Stimulated activated naive CD4-positive, alpha-beta T cell treated with Interleukin-2 at 50 U/mL for 16 hours (primary cell): ENCODE data around the gene CHMP6.

Experiments used
- DNase-seq: peaks from one replicate; lab custom pipeline; 2025; lab: John Stamatoyannopoulos, UW

The CHMP6 gene

GRCh38 chr17:81030741-81031565 is 39.3 kb downstream of the CHMP6 start:
- DNase-seq: no peak

- no peak for DNase-seq
Measured at GRCh38 chr17:81031566-81032550, 40.2 kb downstream of the CHMP6 start.

GRCh38 chr17:81032641-81033480 is 41.2 kb downstream of the CHMP6 start:
- DNase-seq: no peak

GRCh38 chr17:81033535-81034167 is 42.0 kb downstream of the CHMP6 start:
- no peak for DNase-seq

- DNase-seq: no peak
Measured at GRCh38 chr17:81034168-81034777, 42.6 kb downstream of the CHMP6 start.

- peak; percentile 99 for DNase-seq
Measured at GRCh38 chr17:81034779-81035520, 43.3 kb downstream of the CHMP6 start, which contains the start of gene BAIAP2. Gene BAIAP2, plus strand, starts transcription at chr17:81035151. Its CDS starts 104 bp downstream, at chr17:81035255.

- no peak for DNase-seq
Measured at GRCh38 chr17:81035521-81036196, 44.0 kb downstream of the CHMP6 start.

GRCh38 chr17:81036197-81036941 is 44.7 kb downstream of the CHMP6 start:
- no peak for DNase-seq

GRCh38 chr17:81037026-81037797 is 45.6 kb downstream of the CHMP6 start:
- no peak for DNase-seq

GRCh38 chr17:81037798-81038733 is 46.4 kb downstream of the CHMP6 start:
- DNase-seq: no peak

- no peak for DNase-seq
Measured at GRCh38 chr17:81039096-81039495, 47.5 kb downstream of the CHMP6 start.

GRCh38 chr17:81039854-81040758 is 48.5 kb downstream of the CHMP6 start:
- no peak for DNase-seq

GRCh38 chr17:81040791-81041337 is 49.2 kb downstream of the CHMP6 start:
- DNase-seq: no peak

- DNase-seq: no peak
Measured at GRCh38 chr17:81042606-81043005, 51.0 kb downstream of the CHMP6 start.

GRCh38 chr17:81043319-81043724 is 51.7 kb downstream of the CHMP6 start:
- DNase-seq: no peak
